ENCODE results near the gene GPS1. TPM values are rescaled to one million over a fixed set of nuclear protein-coding genes. Genes with fewer than 3 reads are reported as not detected.

Gene GPS1
- total RNA-seq, 3 donors from 2014 or later (not counting 1 experiment from before 2014, with no cell fraction given): 78.9 to 87.6 (median 85.3) TPM

- ATAC-seq: no peak
- Mint-ChIP-seq H3K4me3 (no peak overlapping the region), H3K27me3 (ENCODE audit: low read depth in 2 of 2) (no peaks in the 10 kb centered on the region), H3K4me1 (peaks cover 0 to 9% of the 10 kb centered on the region in 2 donors), H3K36me3 (no peaks in the 10 kb centered on the region), H3K27ac (no peak overlapping the region), H3K9me3 (no peaks in the 10 kb centered on the region)
- Histone ChIP-seq H3K4me1 (ENCODE audit: control insufficient read depth, insufficient read depth, low read length) (peaks cover 4% of the 10 kb centered on the region), H3K27ac (ENCODE audit: low read length) (no peak overlapping the region), H3K36me3 (ENCODE audit: control insufficient read depth, insufficient read depth, low read length) (no peaks in the 10 kb centered on the region), H3K9me3 (ENCODE audit: control insufficient read depth, insufficient read depth, low read length) (no peaks in the 10 kb centered on the region), H3K4me3 (ENCODE audit: low read length) (no peak overlapping the region), H3K27me3 (ENCODE audit: control insufficient read depth, insufficient read depth, low read length) (no peaks in the 10 kb centered on the region)
- intact Hi-C loops (cut with micrococcal nuclease): no loop called here
- no peak for DNase-seq
- 88% methylated on average over 28 of the region's 28 CpGs for WGBS (ENCODE audit: insufficient coverage)
- no peak for TF ChIP-seq CTCF (IDR thresholded peaks at IDR 0.05)
Observed at GRCh38 chr17:82016061-82016874, 35.4 kb upstream of the GPS1 start.

- no peaks in the 10 kb centered on the region for H3K27me3 ChIP-seq (ENCODE audit: control insufficient read depth, insufficient read depth, low read length)
- no peak overlapping the region for H3K27ac ChIP-seq (ENCODE audit: low read length)
- H3K4me1 Mint-ChIP-seq: peaks cover 0 to 16% of the 10 kb centered on the region in 2 donors
- no peaks in the 10 kb centered on the region for H3K27me3 Mint-ChIP-seq (ENCODE audit: low read depth in 2 of 2)
- no peak overlapping the region for H3K4me3 ChIP-seq (ENCODE audit: low read length)
- H3K27ac Mint-ChIP-seq: no peak overlapping the region
- no peaks in the 10 kb centered on the region for H3K36me3 Mint-ChIP-seq
- H3K9me3 Mint-ChIP-seq: no peaks in the 10 kb centered on the region
- no peak overlapping the region for H3K4me3 Mint-ChIP-seq
- DNase-seq: no peak
- no peak for TF ChIP-seq CTCF (IDR thresholded peaks at IDR 0.05)
- no peak for ATAC-seq
- no peaks in the 10 kb centered on the region for H3K9me3 ChIP-seq (ENCODE audit: control insufficient read depth, insufficient read depth, low read length)
- peaks cover 11% of the 10 kb centered on the region for H3K4me1 ChIP-seq (ENCODE audit: control insufficient read depth, insufficient read depth, low read length)
- H3K36me3 ChIP-seq (ENCODE audit: control insufficient read depth, insufficient read depth, low read length): no peaks in the 10 kb centered on the region
- WGBS (ENCODE audit: insufficient coverage): 95% methylated on average over 24 of the region's 24 CpGs
- intact Hi-C loops (cut with micrococcal nuclease): no loop called here
Observed at GRCh38 chr17:82016875-82017459, 34.7 kb upstream of the GPS1 start.

GRCh38 chr17:82017612-82018151, 34.0 kb upstream of the GPS1 start:
- DNase-seq (no peak), ATAC-seq (no peak)
- Histone ChIP-seq H3K27me3 (ENCODE audit: control insufficient read depth, insufficient read depth, low read length) (no peaks in the 10 kb centered on the region), H3K4me1 (ENCODE audit: control insufficient read depth, insufficient read depth, low read length) (peaks cover 15% of the 10 kb centered on the region), H3K36me3 (ENCODE audit: control insufficient read depth, insufficient read depth, low read length) (no peaks in the 10 kb centered on the region), H3K9me3 (ENCODE audit: control insufficient read depth, insufficient read depth, low read length) (no peaks in the 10 kb centered on the region), H3K27ac (ENCODE audit: low read length) (no peak overlapping the region), H3K4me3 (ENCODE audit: low read length) (no peak overlapping the region)
- no peaks in the 10 kb centered on the region for H3K9me3 Mint-ChIP-seq
- WGBS (ENCODE audit: insufficient coverage): 85% methylated on average over 12 of the region's 13 CpGs
- H3K36me3 Mint-ChIP-seq: no peaks in the 10 kb centered on the region
- H3K4me1 Mint-ChIP-seq: peaks cover 0 to 19% of the 10 kb centered on the region in 2 donors
- TF ChIP-seq CTCF (IDR thresholded peaks at IDR 0.05): no peak
- intact Hi-C loops (cut with micrococcal nuclease): no loop called here
- no peak overlapping the region for H3K4me3 Mint-ChIP-seq
- H3K27me3 Mint-ChIP-seq (ENCODE audit: low read depth in 2 of 2): no peaks in the 10 kb centered on the region
- no peak overlapping the region for H3K27ac Mint-ChIP-seq
